Neural cell (in vitro differentiated cells): ENCODE data around the gene OTOG. TPM values are rescaled to one million over a fixed set of nuclear protein-coding genes. Genes with fewer than 3 reads are reported as not detected.

Source experiments
- H2AFZ ChIP-seq: fragments of 200-600, 300-800 bp; sonication (generic), shearing (Covaris generic); 2 replicates; pipeline ENCODE4 v1.6.0; 2014; ENCODE audit warnings: low read depth, mild to moderate bottlenecking, antibody characterized with exemption, low read length, moderate library complexity
- H3F3A ChIP-seq: fragments of 200-600 bp; shearing (Covaris generic); 2 replicates; pipeline ENCODE4 v1.6.1; 2016; ENCODE audit warnings: mild to moderate bottlenecking, moderate library complexity, mixed read lengths, antibody characterized with exemption, low read length; ENCODE audit not compliant: insufficient read depth, poor library complexity, severe bottlenecking
- H3K27ac ChIP-seq: fragments of 200-600, 300-800 bp; sonication (generic), shearing (Covaris generic); 2 replicates; pipeline ENCODE4 v1.5.1; 2014; ENCODE audit warnings: mild to moderate bottlenecking, low read length, moderate library complexity
- H3K27me3 ChIP-seq: fragments of 300-800, 200-600 bp; sonication (generic), shearing (Covaris generic); 2 replicates; pipeline ENCODE4 v1.6.0; 2014; ENCODE audit warnings: mild to moderate bottlenecking, low read depth, low read length, moderate library complexity; ENCODE audit not compliant: insufficient read depth
- H3K36me3 ChIP-seq: fragments of 300-800, 200-600 bp; sonication (generic), shearing (Covaris generic); 2 replicates; pipeline ENCODE4 v1.5.1; 2014; ENCODE audit warnings: mild to moderate bottlenecking, antibody characterized with exemption, low read length, moderate library complexity; ENCODE audit not compliant: insufficient read depth
- H3K4me2 ChIP-seq: fragments of 300-800, 200-600 bp; sonication (generic), shearing (Covaris generic); 2 replicates; pipeline ENCODE4 v1.6.0; 2014; ENCODE audit warnings: mild to moderate bottlenecking, low read length
- H3K4me3 ChIP-seq: fragments of 300-800, 200-600 bp; sonication (generic), shearing (Covaris generic); 2 replicates; pipeline ENCODE4 v1.5.1; 2014; ENCODE audit warnings: mild to moderate bottlenecking, low read length, moderate library complexity
- H3K79me2 ChIP-seq: fragments of 200-600 bp; shearing (Covaris generic); replicated peaks from 2 replicates; pipeline ENCODE4 v1.6.0; 2014; ENCODE audit warnings: mild to moderate bottlenecking, low read length, moderate library complexity; ENCODE audit not compliant: insufficient read depth
- H3K9ac ChIP-seq: fragments of 300-800, 200-600 bp; sonication (generic), shearing (Covaris generic); 2 replicates; pipeline ENCODE4 v1.6.1; 2016; ENCODE audit warnings: mild to moderate bottlenecking, low read length, mixed read lengths
- H3K9me2 ChIP-seq: fragments of 200-600 bp; shearing (Covaris generic); 2 replicates; pipeline ENCODE4 v1.6.1; 2016; ENCODE audit warnings: mild to moderate bottlenecking, low read length, mixed read lengths; ENCODE audit not compliant: insufficient read depth
- H3K9me3 ChIP-seq: fragments of 200-600, 300-800 bp; sonication (generic), shearing (Covaris generic); 2 replicates; pipeline ENCODE4 v1.6.1; 2016; ENCODE audit warnings: mild to moderate bottlenecking, mixed run types, low read length, moderate library complexity, mixed read lengths
- H4K20me1 ChIP-seq: fragments of 200-600 bp; shearing (Covaris generic); 2 replicates; pipeline ENCODE4 v1.6.1; 2016; ENCODE audit warnings: mild to moderate bottlenecking, mixed run types; ENCODE audit not compliant: insufficient read depth
- CTCF ChIP-seq: fragments of 450-650 bp; IDR thresholded peaks from 2 replicates; pipeline ENCODE4 v1.5.1; 2014; ENCODE audit warnings: antibody characterized with exemption, mild to moderate bottlenecking, moderate library complexity; ENCODE audit not compliant: poor library complexity, severe bottlenecking
- EP300 ChIP-seq: fragments of 450-650 bp; conservative IDR thresholded peaks from 2 replicates; pipeline ENCODE4 v1.6.1; 2014; ENCODE audit warnings: antibody characterized with exemption, mild to moderate bottlenecking, moderate library complexity; ENCODE audit not compliant: poor library complexity, severe bottlenecking
- EZH2 ChIP-seq: fragments of 200-600, 300-800 bp; shearing (Covaris generic), sonication (generic); IDR thresholded peaks from 2 replicates; pipeline ENCODE4 v1.6.1; 2014; ENCODE audit warnings: antibody characterized with exemption, low read length, borderline replicate concordance, mild to moderate bottlenecking; ENCODE audit not compliant: insufficient read depth, poor library complexity, severe bottlenecking
- MXI1 ChIP-seq: fragments of 450-650 bp; conservative IDR thresholded peaks from 2 replicates; pipeline ENCODE4 v1.6.1; 2014; ENCODE audit warnings: antibody characterized with exemption, mild to moderate bottlenecking; ENCODE audit not compliant: poor library complexity, severe bottlenecking
- POLR2AphosphoS5 ChIP-seq: IDR thresholded peaks from 2 replicates; pipeline ENCODE4 v1.6.1; 2012
- RAD21 ChIP-seq: fragments of 450-650 bp; conservative IDR thresholded peaks from 2 replicates; pipeline ENCODE4 v1.6.1; 2014; ENCODE audit warnings: antibody characterized with exemption, mild to moderate bottlenecking, moderate library complexity
- REST ChIP-seq: IDR thresholded peaks from 2 replicates; pipeline ENCODE4 v1.6.1; 2012; ENCODE audit warnings: borderline replicate concordance
- SMC3 ChIP-seq: fragments of 450-650 bp; conservative IDR thresholded peaks from 2 replicates; pipeline ENCODE4 v1.6.1; 2014; ENCODE audit warnings: antibody characterized with exemption, mild to moderate bottlenecking, moderate library complexity; ENCODE audit not compliant: poor library complexity
- TAF1 ChIP-seq: IDR thresholded peaks from 2 replicates; pipeline ENCODE4 v1.6.1; 2012; ENCODE audit warnings: low read depth
- polyA plus RNA-seq: library from polyadenylated mRNA; depleted of rRNA; stranded (reverse); fragments of >200 nt; gene quantifications from 2 replicates; pipeline ENCODE4 v1.2.3, GENCODE V29; 2014

The OTOG gene
- polyA plus RNA-seq, 1 donor from 2014 or later = not detected

GRCh38 chr11:17570034-17570433, 23.0 kb downstream of the OTOG start:
- no peak overlapping the region for H3K4me2 ChIP-seq
- H3K9ac ChIP-seq = no peak overlapping the region
- H3F3A ChIP-seq = no peaks in the 10 kb centered on the region
- no peaks in the 10 kb centered on the region for H3K9me2 ChIP-seq
- H3K9me3 ChIP-seq = no peaks in the 10 kb centered on the region
- no peak overlapping the region for H2AFZ ChIP-seq
- H3K79me2 ChIP-seq = no peaks in the 10 kb centered on the region
- H4K20me1 ChIP-seq = no peaks in the 10 kb centered on the region
- no peaks in the 10 kb centered on the region for H3K27me3 ChIP-seq
- H3K27ac ChIP-seq = no peak overlapping the region
- H3K36me3 ChIP-seq = no peaks in the 10 kb centered on the region
- no peak overlapping the region for H3K4me3 ChIP-seq
- TF ChIP-seq REST = no peak
- no peak for TF ChIP-seq EP300
- no peak for TF ChIP-seq RAD21
- no peak for TF ChIP-seq EZH2
- no peak for TF ChIP-seq SMC3
- TF ChIP-seq TAF1 = no peak
- TF ChIP-seq POLR2AphosphoS5 = no peak
- TF ChIP-seq CTCF = no peak
- no peak for TF ChIP-seq MXI1

DNA sequence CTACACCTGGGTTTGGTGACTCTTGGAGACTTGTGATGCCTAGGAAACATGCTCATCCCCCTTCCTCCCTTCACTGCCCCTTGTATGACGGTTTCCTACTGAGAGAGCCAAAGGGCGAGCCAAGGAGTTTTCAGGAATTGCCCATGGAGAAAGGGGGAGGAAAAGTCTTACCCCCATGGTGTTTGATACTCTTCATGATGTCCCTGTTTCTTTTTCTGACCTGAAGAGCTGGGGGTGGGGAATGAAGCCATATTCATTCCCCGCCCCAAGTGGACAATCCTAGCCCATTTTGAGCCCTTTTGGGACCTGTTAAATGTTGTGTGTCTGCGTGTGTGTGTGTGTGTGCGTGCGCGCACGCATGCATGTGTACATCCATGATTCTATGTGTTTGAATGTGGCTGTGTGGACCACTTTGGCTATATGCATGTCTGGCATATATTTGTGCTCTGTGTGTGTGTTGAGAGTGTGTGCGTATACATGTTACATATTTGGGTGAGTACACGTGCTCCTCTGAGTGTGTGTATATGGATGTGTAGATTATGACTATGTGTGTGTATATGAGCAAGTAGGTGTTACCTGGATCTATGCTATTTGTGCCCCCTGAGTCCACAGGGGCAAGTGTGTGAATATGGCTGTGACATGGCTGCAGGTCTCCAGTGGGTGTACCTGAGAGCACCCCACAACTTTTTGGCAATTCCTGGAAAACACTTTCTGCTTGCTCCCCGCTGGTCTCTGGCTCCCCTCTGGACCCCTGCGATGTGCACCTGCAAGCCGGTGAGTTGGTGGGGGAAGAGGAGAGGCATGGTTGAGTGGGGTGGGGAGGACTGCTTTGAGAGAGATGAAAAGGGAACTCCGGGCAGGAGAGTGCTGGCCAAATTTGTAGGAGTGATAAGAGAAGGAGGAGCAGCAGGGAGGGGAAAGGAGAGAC, 24.6 kb downstream of the OTOG start:
- no peaks in the 10 kb centered on the region for H3K36me3 ChIP-seq
- H3K9ac ChIP-seq = no peak overlapping the region
- no peaks in the 10 kb centered on the region for H3F3A ChIP-seq
- no peaks in the 10 kb centered on the region for H3K9me2 ChIP-seq
- no peak overlapping the region for H3K4me3 ChIP-seq
- H3K27ac ChIP-seq = no peak overlapping the region
- H4K20me1 ChIP-seq = no peaks in the 10 kb centered on the region
- no peak overlapping the region for H2AFZ ChIP-seq
- no peaks in the 10 kb centered on the region for H3K79me2 ChIP-seq
- no peak overlapping the region for H3K4me2 ChIP-seq
- H3K27me3 ChIP-seq = no peaks in the 10 kb centered on the region
- TF ChIP-seq CTCF (no peak), REST (no peak), MXI1 (no peak), RAD21 (no peak), TAF1 (no peak)
- H3K9me3 ChIP-seq = no peaks in the 10 kb centered on the region
